Measurements from ENCODE around the gene EEFSEC. TPM values are rescaled to one million over a fixed set of nuclear protein-coding genes. Genes with fewer than 3 reads are reported as not detected.

The EEFSEC gene
- total RNA-seq, 3 donors from 2014 or later, result 13.9 to 28.2 (median 19.8) TPM

DNA sequence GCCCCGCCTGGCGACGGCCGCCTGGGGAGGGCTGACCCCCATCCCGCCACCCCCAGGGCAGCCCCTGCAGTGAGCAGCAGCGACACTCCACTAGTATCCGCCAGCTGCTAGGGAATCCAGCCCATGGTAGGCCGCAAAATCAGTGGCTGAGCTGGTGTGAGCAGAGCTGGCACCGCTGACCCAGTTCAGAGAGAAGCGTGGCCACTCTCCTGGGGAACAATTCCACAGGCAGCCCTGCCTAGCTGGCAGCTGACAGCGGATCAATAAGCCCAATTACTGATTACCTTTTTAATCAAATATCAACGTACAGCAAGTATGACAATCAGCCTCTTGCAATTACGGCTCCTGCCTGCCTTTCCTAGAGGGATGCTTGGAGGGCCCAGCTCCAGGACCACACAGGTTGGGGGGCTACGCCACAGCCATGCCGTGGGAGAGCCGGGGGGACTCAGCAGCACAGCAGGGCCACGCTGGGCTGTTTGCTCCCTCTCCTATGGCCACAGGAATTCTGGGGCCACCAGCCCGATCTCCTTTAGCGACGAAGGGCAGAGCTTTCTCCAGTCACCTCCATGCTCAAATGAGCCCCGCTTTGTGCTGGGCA, 299.5 kb downstream of the EEFSEC start:
- H3K36me3 ChIP-seq, result no peaks in the 10 kb centered on the region
- DNase-seq (ENCODE audit: low spot score in 2 of 2), result no peak

DNA sequence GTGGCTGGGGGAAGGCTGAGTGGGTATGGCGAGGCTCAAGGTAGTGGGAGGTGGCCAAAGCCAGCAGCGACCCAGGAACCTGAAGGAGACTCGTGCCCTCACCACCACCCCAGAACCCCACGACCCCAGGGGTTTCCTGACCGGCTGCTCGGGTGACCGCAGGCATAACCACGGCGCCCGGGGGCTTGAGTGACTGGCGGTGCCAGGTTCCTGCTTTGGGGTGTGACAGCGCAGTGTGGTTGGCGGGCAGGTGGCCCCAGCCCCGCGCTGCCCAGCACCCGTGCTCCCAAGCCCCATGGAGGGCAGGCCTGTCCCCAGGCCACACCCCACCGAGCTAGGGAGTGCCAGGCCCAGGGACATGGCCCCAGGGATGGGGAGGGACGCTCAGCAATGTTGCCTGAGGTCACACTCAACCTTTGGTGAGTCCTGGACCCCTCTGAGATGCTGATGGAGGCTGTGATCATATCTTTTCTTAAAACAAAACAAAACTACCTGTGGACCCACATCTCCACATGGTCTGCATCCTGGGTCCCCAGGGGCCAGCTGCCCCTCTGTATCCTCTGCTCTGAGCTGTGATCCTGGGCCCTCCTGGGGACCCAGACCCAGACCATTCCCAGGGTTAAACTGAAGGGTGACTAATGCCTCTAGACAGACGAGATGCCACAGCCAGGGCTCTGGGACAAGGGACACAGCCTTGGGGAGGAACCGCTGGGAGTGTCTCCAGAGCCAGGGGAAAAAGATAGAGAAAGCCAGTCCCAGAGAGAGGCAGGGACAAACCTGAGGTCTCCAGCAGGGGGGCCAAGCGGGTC, 300.4 kb downstream of the EEFSEC start:
- TF ChIP-seq, protein P1, sequence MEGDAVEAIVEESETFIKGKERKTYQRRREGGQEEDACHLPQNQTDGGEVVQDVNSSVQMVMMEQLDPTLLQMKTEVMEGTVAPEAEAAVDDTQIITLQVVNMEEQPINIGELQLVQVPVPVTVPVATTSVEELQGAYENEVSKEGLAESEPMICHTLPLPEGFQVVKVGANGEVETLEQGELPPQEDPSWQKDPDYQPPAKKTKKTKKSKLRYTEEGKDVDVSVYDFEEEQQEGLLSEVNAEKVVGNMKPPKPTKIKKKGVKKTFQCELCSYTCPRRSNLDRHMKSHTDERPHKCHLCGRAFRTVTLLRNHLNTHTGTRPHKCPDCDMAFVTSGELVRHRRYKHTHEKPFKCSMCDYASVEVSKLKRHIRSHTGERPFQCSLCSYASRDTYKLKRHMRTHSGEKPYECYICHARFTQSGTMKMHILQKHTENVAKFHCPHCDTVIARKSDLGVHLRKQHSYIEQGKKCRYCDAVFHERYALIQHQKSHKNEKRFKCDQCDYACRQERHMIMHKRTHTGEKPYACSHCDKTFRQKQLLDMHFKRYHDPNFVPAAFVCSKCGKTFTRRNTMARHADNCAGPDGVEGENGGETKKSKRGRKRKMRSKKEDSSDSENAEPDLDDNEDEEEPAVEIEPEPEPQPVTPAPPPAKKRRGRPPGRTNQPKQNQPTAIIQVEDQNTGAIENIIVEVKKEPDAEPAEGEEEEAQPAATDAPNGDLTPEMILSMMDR (IDR thresholded peaks at IDR 0.05), result no peak
- Histone ChIP-seq H3K36me3 (no peaks in the 10 kb centered on the region), H3K27me3 (no peaks in the 10 kb centered on the region), H3K4me1 (no peaks in the 10 kb centered on the region), H3K27ac (no peak overlapping the region), H3K4me3 (no peak overlapping the region), H3K9me3 (no peaks in the 10 kb centered on the region)
- intact Hi-C loops (cut with DNase I; ENCODE audit: low total_unique reads), result no loop called here
- DNase-seq (ENCODE audit: low spot score in 2 of 2), result no peak

More for the DNA sequence above, 299.5 kb downstream of the EEFSEC start:
- H3K4me1 ChIP-seq, result no peaks in the 10 kb centered on the region
- no peaks in the 10 kb centered on the region for H3K9me3 ChIP-seq
- H3K27me3 ChIP-seq, result no peaks in the 10 kb centered on the region
- TF ChIP-seq POLR2AphosphoS5 (IDR thresholded peaks at IDR 0.05) (no peak), POLR2A (IDR thresholded peaks at IDR 0.05) (no peak)
- TF ChIP-seq, protein P1 (IDR thresholded peaks at IDR 0.05), result no peak
- no peak overlapping the region for H3K27ac ChIP-seq
- intact Hi-C loops (cut with DNase I; ENCODE audit: low total_unique reads), result no loop called here
- H3K4me3 ChIP-seq, result no peak overlapping the region

DNA sequence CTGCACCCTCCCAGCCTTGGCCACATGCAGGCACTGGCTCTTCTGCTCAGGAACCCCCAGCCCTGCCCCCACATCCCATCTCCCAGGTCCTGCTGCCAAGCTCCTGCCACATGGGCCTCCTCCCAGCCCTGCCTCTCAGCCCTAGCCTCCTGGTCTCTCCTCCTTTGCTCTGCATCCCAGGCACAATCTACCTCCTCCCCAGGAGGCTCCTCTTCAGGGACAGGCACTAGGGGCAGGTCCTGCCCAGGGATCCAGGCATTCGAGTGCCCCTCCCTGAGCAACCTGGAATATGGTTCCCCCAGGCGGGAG, 301.0 kb downstream of the EEFSEC start:
- no peak for DNase-seq (ENCODE audit: low spot score in 2 of 2)
- Histone ChIP-seq H3K27me3 (no peaks in the 10 kb centered on the region), H3K9me3 (no peaks in the 10 kb centered on the region), H3K4me1 (no peaks in the 10 kb centered on the region), H3K36me3 (no peaks in the 10 kb centered on the region), H3K27ac (no peak overlapping the region), H3K4me3 (no peak overlapping the region)
- intact Hi-C loops (cut with DNase I; ENCODE audit: low total_unique reads), result no loop called here
- TF ChIP-seq POLR2A (IDR thresholded peaks at IDR 0.05) (no peak), POLR2AphosphoS5 (IDR thresholded peaks at IDR 0.05) (no peak)
- TF ChIP-seq, protein P1 (IDR thresholded peaks at IDR 0.05), result no peak

DNA sequence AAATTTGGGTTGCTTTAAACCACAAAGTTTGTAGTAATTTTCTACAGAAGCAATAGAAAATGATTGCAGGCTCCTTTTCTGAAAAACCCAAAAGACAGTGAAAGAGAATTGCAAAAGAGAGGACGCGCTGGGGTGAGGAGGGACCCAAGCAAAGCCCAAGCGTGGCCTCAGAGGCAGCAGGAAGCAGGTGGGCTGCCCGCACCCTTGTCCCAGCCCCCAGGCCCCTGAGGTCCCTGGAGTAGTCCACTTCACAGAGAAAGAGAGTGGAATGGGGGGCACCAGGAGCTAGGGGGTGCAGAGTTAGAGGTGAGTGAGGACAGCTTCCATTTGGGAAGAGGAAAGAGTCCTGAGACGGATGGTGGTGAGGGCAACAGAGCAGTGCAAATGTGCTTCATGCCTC, 301.8 kb downstream of the EEFSEC start:
- no peaks in the 10 kb centered on the region for H3K27me3 ChIP-seq
- intact Hi-C loops (cut with DNase I; ENCODE audit: low total_unique reads), result no loop called here
- no peaks in the 10 kb centered on the region for H3K36me3 ChIP-seq
- TF ChIP-seq POLR2A (IDR thresholded peaks at IDR 0.05) (no peak), POLR2AphosphoS5 (IDR thresholded peaks at IDR 0.05) (no peak)
- TF ChIP-seq, protein P1 (IDR thresholded peaks at IDR 0.05), result no peak
- H3K27ac ChIP-seq, result no peak overlapping the region
- no peak for DNase-seq (ENCODE audit: low spot score in 2 of 2)
- H3K4me3 ChIP-seq, result no peak overlapping the region
- no peaks in the 10 kb centered on the region for H3K4me1 ChIP-seq
- no peaks in the 10 kb centered on the region for H3K9me3 ChIP-seq

Data from breast epithelium (tissue), 4 donors.